ENCODE results near the gene NUP205. TPM values are rescaled to one million over a fixed set of nuclear protein-coding genes. Genes with fewer than 3 reads are reported as not detected.

NUP205 gene
- total RNA-seq, 4 donors from 2014 or later, result 33.1 to 37.1 (median 34.0) TPM

GRCh38 chr7:135597181-135597925 is 39.6 kb downstream of the NUP205 start:
- DNase-seq, result no peak
- WGBS, 2 donors, result 72 to 87% methylated on average over 2 of the region's 2 CpGs
- Histone ChIP-seq H3K9me3 (no peaks in the 10 kb centered on the region), H3K27me3 (no peaks in the 10 kb centered on the region), H3K4me3 (replicated peaks in 1 of 3) (no peak overlapping the region), H3K4me1 (no peaks in the 10 kb centered on the region), H3K36me3 (peaks cover 18 to 28% of the 10 kb centered on the region in 2 donors), H3K27ac (no peak overlapping the region)
- intact Hi-C loops (cut with DNase I), result no loop called here
- TF ChIP-seq CTCF (IDR thresholded peaks at IDR 0.05) (no peak), POLR2A (IDR thresholded peaks at IDR 0.05) (no peak)

- peaks cover 18 to 22% of the 10 kb centered on the region in 2 donors for H3K36me3 ChIP-seq
- no peak for DNase-seq
- intact Hi-C loops (cut with DNase I), result no loop called here
Measured at GRCh38 chr7:135597926-135598305, 40.2 kb downstream of the NUP205 start.

GRCh38 chr7:135599471-135599870 is 41.8 kb downstream of the NUP205 start:
- Histone ChIP-seq H3K4me3 (replicated peaks in 1 of 3) (no peak overlapping the region), H3K27ac (no peak overlapping the region), H3K27me3 (no peaks in the 10 kb centered on the region), H3K9me3 (no peaks in the 10 kb centered on the region), H3K4me1 (no peaks in the 10 kb centered on the region), H3K36me3 (peaks cover 16 to 19% of the 10 kb centered on the region in 2 donors)
- intact Hi-C loops (cut with DNase I), result no loop called here
- DNase-seq, result no peak
- TF ChIP-seq POLR2A (IDR thresholded peaks at IDR 0.05) (no peak), CTCF (IDR thresholded peaks at IDR 0.05) (no peak)

More at GRCh38 chr7:135597926-135598305, 40.2 kb downstream of the NUP205 start:
- Histone ChIP-seq H3K9me3 (no peaks in the 10 kb centered on the region), H3K27me3 (no peaks in the 10 kb centered on the region), H3K27ac (no peak overlapping the region), H3K4me3 (replicated peaks in 1 of 3) (no peak overlapping the region), H3K4me1 (no peaks in the 10 kb centered on the region)
- WGBS, 2 donors, result 76 to 87% methylated on average over 6 of the region's 6 CpGs
- no peak for TF ChIP-seq CTCF (IDR thresholded peaks at IDR 0.05)
- no peak for TF ChIP-seq POLR2A (IDR thresholded peaks at IDR 0.05)

- no peak overlapping the region for H3K4me3 ChIP-seq (replicated peaks in 1 of 3)
- DNase-seq, result no peak
- intact Hi-C loops (cut with DNase I), result no loop called here
- H3K27ac ChIP-seq, result no peak overlapping the region
- WGBS, 2 donors, result 98 to 100% methylated on average over 2 of the region's 2 CpGs
- H3K9me3 ChIP-seq, result no peaks in the 10 kb centered on the region
- H3K36me3 ChIP-seq, result peaks cover 10 to 17% of the 10 kb centered on the region in 2 donors
- TF ChIP-seq POLR2A (IDR thresholded peaks at IDR 0.05), result no peak
- TF ChIP-seq CTCF (IDR thresholded peaks at IDR 0.05), result no peak
- no peaks in the 10 kb centered on the region for H3K27me3 ChIP-seq
- H3K4me1 ChIP-seq, result no peaks in the 10 kb centered on the region
Measured at GRCh38 chr7:135600226-135600625, 42.5 kb downstream of the NUP205 start.

- Histone ChIP-seq H3K4me3 (replicated peaks in 1 of 3) (no peak overlapping the region), H3K9me3 (no peaks in the 10 kb centered on the region), H3K27me3 (no peaks in the 10 kb centered on the region), H3K36me3 (peaks cover 10 to 16% of the 10 kb centered on the region in 2 donors), H3K27ac (no peak overlapping the region), H3K4me1 (no peaks in the 10 kb centered on the region)
- TF ChIP-seq CTCF (IDR thresholded peaks at IDR 0.05) (no peak), POLR2A (IDR thresholded peaks at IDR 0.05) (no peak)
- DNase-seq, result no peak
- intact Hi-C loops (cut with DNase I), result no loop called here
Measured at GRCh38 chr7:135601182-135601581, 43.5 kb downstream of the NUP205 start.
